A549 (cell line): ENCODE data around the gene CSF2. TPM values are rescaled to one million over a fixed set of nuclear protein-coding genes. Genes with fewer than 3 reads are reported as not detected.

Experiments
- ATAC-seq, 2 experiments: fragments of 200-7000 bp in 1 of 2; fragments of >200 bp in 1 of 2; cut with Nextera tagmentation in 1 of 2; cut with Tn5 transposase in 1 of 2; 3 replicates each; pipeline versions ENCODE4 v1.8.0 to v1.9.1; 2018 to 2020; ENCODE audit warnings: mild to moderate bottlenecking in 1 of 2, moderate library complexity in 1 of 2
- CTCF ChIA-PET: fragments of 300-600 bp; sonication (Branson Sonifier 250); formaldehyde crosslinking; extraction: SDS; loops from one replicate; lab custom pipeline; 2021; ENCODE audit warnings: antibody characterized with exemption, inconsistent platforms; lab: Yijun Ruan, JAX
- POLR2A ChIA-PET: fragments of 350-600 bp; formaldehyde crosslinking; extraction: SDS; loops from one replicate; lab custom pipeline; 2021; ENCODE audit warnings: antibody characterized with exemption, inconsistent platforms; lab: Yijun Ruan, JAX
- DNase-seq, 2 experiments: peaks; one replicate each; pipeline versions ENCODE4 v3.0.0 to v3.0.0-alpha.2; 2011 to 2016; ENCODE audit warnings: low read depth in 1 of 2, low spot score in 1 of 2
- FAIRE-seq: peaks from 2 replicates; lab custom pipeline; 2011; peaks lifted over from hg19 to GRCh38; lab: Jason Lieb, UNC
- H3K27ac ChIP-seq, 2 experiments: fragments of >200 bp; sonication (Bioruptor Twin); formaldehyde crosslinking; 3 replicates each; pipeline ENCODE4 v1.5.1; 2016 to 2017
- H3K4me1 ChIP-seq: fragments of >200 bp; sonication (Bioruptor Twin); formaldehyde crosslinking; 3 replicates; pipeline ENCODE4 v1.6.1; 2016
- H3K4me2 ChIP-seq: fragments of >200 bp; sonication (Bioruptor Twin); formaldehyde crosslinking; 3 replicates; pipeline ENCODE4 v1.6.1; 2016
- H3K4me3 ChIP-seq: fragments of >200 bp; sonication (Bioruptor Twin); formaldehyde crosslinking; 3 replicates; pipeline ENCODE4 v1.5.1; 2016
- H3K9me3 ChIP-seq: fragments of >200 bp; sonication (Bioruptor Twin); formaldehyde crosslinking; 3 replicates; pipeline ENCODE4 v1.6.1; 2016
- ATOH8 ChIP-seq: fragments of 250-450 bp; sonication (Bioruptor Pico); IDR thresholded peaks from 2 replicates; pipeline ENCODE4 v1.5.0; 2020; ENCODE audit warnings: low read depth, mild to moderate bottlenecking, moderate library complexity
- BHLHE40 ChIP-seq: IDR thresholded peaks from 2 replicates; pipeline ENCODE4 v1.6.1; 2012; ENCODE audit warnings: low read depth, low read length, inconsistent platforms
- CBX2 ChIP-seq: fragments of 200-600 bp; sonication (generic); IDR thresholded peaks from 2 replicates; pipeline ENCODE4 v1.6.1; 2016; ENCODE audit warnings: low read depth, mild to moderate bottlenecking, borderline replicate concordance
- CBX8 ChIP-seq: fragments of 200-600 bp; sonication (generic); IDR thresholded peaks from 2 replicates; pipeline ENCODE4 v1.6.1; 2016
- CEBPB ChIP-seq, 2 experiments: fragments of >200 bp in 1 of 2; sonication (Bioruptor Twin) in 1 of 2; formaldehyde crosslinking in 1 of 2; IDR thresholded peaks; 2 replicates each; pipeline ENCODE4 v1.6.1; 2012 to 2016
- CHD4 ChIP-seq: fragments of 200-600 bp; sonication (generic); IDR thresholded peaks from 2 replicates; pipeline ENCODE4 v1.6.1; 2016; ENCODE audit warnings: antibody characterized with exemption, mild to moderate bottlenecking, borderline replicate concordance
- E2F6 ChIP-seq: IDR thresholded peaks from 2 replicates; pipeline ENCODE4 v1.6.1; 2012; ENCODE audit warnings: low read depth, borderline replicate concordance
- EHMT2 ChIP-seq: fragments of 200-600 bp; sonication (generic); IDR thresholded peaks from 2 replicates; pipeline ENCODE4 v1.6.1; 2016; ENCODE audit warnings: antibody characterized with exemption, low read depth, mild to moderate bottlenecking, moderate library complexity
- EP300 ChIP-seq, 2 experiments: fragments of >200 bp; sonication (Bioruptor Twin); formaldehyde crosslinking; IDR thresholded peaks; 2 replicates in 1 of 2; 3 replicates in 1 of 2; pipeline ENCODE4 v1.6.1; 2016 to 2017
- FOSL2 ChIP-seq, 2 experiments: fragments of 450-650 bp in 1 of 2; fragments of >200 bp in 1 of 2; sonication (Bioruptor Twin) in 1 of 2; formaldehyde crosslinking; IDR thresholded peaks; 2 replicates each; pipeline versions ENCODE4 v1.5.0 to v1.6.1; 2016 to 2020; ENCODE audit warnings: mild to moderate bottlenecking in 1 of 2, moderate library complexity in 1 of 2
- FOXS1 ChIP-seq: fragments of 250-450 bp; sonication (Bioruptor Pico); IDR thresholded peaks from 2 replicates; pipeline ENCODE4 v1.5.0; 2020; ENCODE audit warnings: mild to moderate bottlenecking, moderate library complexity
- GATA3 ChIP-seq: IDR thresholded peaks from 2 replicates; pipeline ENCODE4 v1.6.1; 2012; ENCODE audit warnings: borderline replicate concordance
- HDAC2 ChIP-seq: fragments of 200-600 bp; sonication (generic); IDR thresholded peaks from 2 replicates; pipeline ENCODE4 v1.6.1; 2016
- HEYL ChIP-seq: fragments of 250-450 bp; sonication (Bioruptor Pico); IDR thresholded peaks from 2 replicates; pipeline ENCODE4 v1.8.0; 2021; ENCODE audit warnings: mild to moderate bottlenecking, moderate library complexity
- HOXB13 ChIP-seq: fragments of 250-450 bp; sonication (Bioruptor Pico); IDR thresholded peaks from 2 replicates; pipeline ENCODE4 v1.5.0; 2020; ENCODE audit warnings: low read depth, mild to moderate bottlenecking, moderate library complexity
- HOXB5 ChIP-seq: fragments of 250-450 bp; sonication (Bioruptor Pico); IDR thresholded peaks from 2 replicates; pipeline ENCODE4 v1.5.0; 2020; ENCODE audit warnings: mild to moderate bottlenecking, moderate library complexity
- JUN ChIP-seq, 2 experiments: fragments of >200 bp; sonication (Bioruptor Twin); formaldehyde crosslinking; IDR thresholded peaks; 2 replicates in 1 of 2; 3 replicates in 1 of 2; pipeline ENCODE4 v1.6.1; 2016 to 2017
- JUNB ChIP-seq: fragments of >200 bp; sonication (Bioruptor Twin); formaldehyde crosslinking; IDR thresholded peaks from 2 replicates; pipeline ENCODE4 v1.6.1; 2016
- KDM1A ChIP-seq: fragments of 200-600 bp; sonication (generic); IDR thresholded peaks from 2 replicates; pipeline ENCODE4 v1.6.1; 2016; ENCODE audit warnings: low read depth, mild to moderate bottlenecking
- MAFK ChIP-seq: fragments of 450-650 bp; IDR thresholded peaks from 2 replicates; pipeline ENCODE4 v1.6.1; 2014; ENCODE audit not compliant: partially characterized antibody
- MAZ ChIP-seq: fragments of 150-350 bp; IDR thresholded peaks from 2 replicates; pipeline ENCODE4 v1.6.1; 2014; ENCODE audit warnings: antibody characterized with exemption, low read depth, low read length, borderline replicate concordance
- MYC ChIP-seq: IDR thresholded peaks from 2 replicates; pipeline ENCODE4 v1.6.1; 2012; ENCODE audit warnings: mild to moderate bottlenecking, inconsistent platforms, low read length, improper control_type of control experiment, borderline replicate concordance
- NFE2L2 ChIP-seq: fragments of 150-350 bp; conservative IDR thresholded peaks from 2 replicates; pipeline ENCODE4 v1.6.1; 2014; ENCODE audit warnings: low read length
- NPAS2 ChIP-seq: fragments of 250-450 bp; sonication (Bioruptor Pico); IDR thresholded peaks from 2 replicates; pipeline ENCODE4 v1.8.0; 2022; ENCODE audit warnings: mild to moderate bottlenecking, moderate library complexity, borderline replicate concordance
- PHF8 ChIP-seq: fragments of 200-600 bp; sonication (generic); IDR thresholded peaks from 2 replicates; pipeline ENCODE4 v1.6.1; 2016; ENCODE audit warnings: low read depth, mild to moderate bottlenecking, antibody characterized with exemption, moderate library complexity, borderline replicate concordance
- POLR2A ChIP-seq: IDR thresholded peaks from 2 replicates; pipeline ENCODE4 v1.6.1; 2012; ENCODE audit warnings: mild to moderate bottlenecking, low read length
- RARB ChIP-seq: fragments of 250-450 bp; sonication (Bioruptor Pico); IDR thresholded peaks from 2 replicates; pipeline ENCODE4 v1.8.0; 2021; ENCODE audit warnings: mild to moderate bottlenecking, moderate library complexity
- RCOR1 ChIP-seq: fragments of 150-350 bp; IDR thresholded peaks from 2 replicates; pipeline ENCODE4 v1.6.1; 2014; ENCODE audit warnings: antibody characterized with exemption, low read length, low read depth
- SMC3 ChIP-seq: fragments of >200 bp; sonication (Bioruptor Twin); formaldehyde crosslinking; IDR thresholded peaks from 3 replicates; pipeline ENCODE4 v1.6.1; 2018; ENCODE audit warnings: inconsistent platforms
- TFCP2L1 ChIP-seq: fragments of 250-450 bp; sonication (Bioruptor Pico); IDR thresholded peaks from 2 replicates; pipeline ENCODE4 v1.5.0; 2021; ENCODE audit warnings: mild to moderate bottlenecking
- TP53 ChIP-seq: fragments of 250-450 bp; sonication (Bioruptor Pico); IDR thresholded peaks from 2 replicates; pipeline ENCODE4 v1.5.0; 2021; ENCODE audit warnings: mild to moderate bottlenecking, moderate library complexity
- WGBS: methylation state at CpG from one replicate; pipeline ENCODE4 v1.1.6; 2017; ENCODE audit errors: missing lambda C conversion rate; 5-methylcytosine and 5-hydroxymethylcytosine counted together
- polyA plus RNA-seq, 4 experiments: library from polyadenylated mRNA; depleted of rRNA in 3 of 4; stranded (reverse); fragments of >200 nt; fragmentation: RNase III in 1 of 4; extraction: RNeasy Plus Mini Kit Qiagen cat#74134 plus additional on column Dnase treatment in 1 of 4; gene quantifications; 2 replicates in 3 of 4; 3 replicates in 1 of 4; pipeline ENCODE4 v1.2.3, GENCODE V29; 2011 to 2017
- TF ChIP-seq, protein P1 (sequence below): fragments of 150-350 bp; IDR thresholded peaks from 2 replicates; pipeline ENCODE4 v1.6.1; 2014; ENCODE audit warnings: low read depth, mild to moderate bottlenecking, low read length
- TF ChIP-seq, protein P2 (sequence below): IDR thresholded peaks from 2 replicates; pipeline ENCODE4 v1.6.1; 2012
- TF ChIP-seq, protein P3 (sequence below): fragments of 450-650 bp; IDR thresholded peaks from 2 replicates; pipeline ENCODE4 v1.6.1; 2014; ENCODE audit warnings: antibody characterized with exemption

Gene CSF2
- polyA plus RNA-seq, 2 of the 4 experiments (the other 2 are of a cell fraction) = not detected

DNA sequence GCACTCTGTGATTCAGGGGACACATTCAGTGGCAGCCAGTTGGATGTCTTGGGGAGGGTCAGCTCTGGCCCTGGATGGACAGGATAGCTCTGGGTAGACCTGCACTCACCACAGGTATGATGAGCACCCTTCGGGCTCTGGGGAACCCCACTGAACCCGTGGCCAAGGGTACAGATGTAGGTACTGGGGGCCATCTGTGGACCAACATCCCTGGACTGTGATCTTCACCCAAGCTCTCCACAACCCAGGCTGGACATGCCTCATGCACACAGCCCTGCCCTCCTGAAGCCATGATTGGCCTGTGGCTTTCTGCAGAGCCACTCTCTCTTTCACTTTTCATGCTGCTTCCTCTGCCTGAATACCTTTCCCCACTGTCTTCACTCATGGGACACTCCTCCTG is 46.6 kb upstream of the CSF2 start (continued):
- TF ChIP-seq, protein P1, sequence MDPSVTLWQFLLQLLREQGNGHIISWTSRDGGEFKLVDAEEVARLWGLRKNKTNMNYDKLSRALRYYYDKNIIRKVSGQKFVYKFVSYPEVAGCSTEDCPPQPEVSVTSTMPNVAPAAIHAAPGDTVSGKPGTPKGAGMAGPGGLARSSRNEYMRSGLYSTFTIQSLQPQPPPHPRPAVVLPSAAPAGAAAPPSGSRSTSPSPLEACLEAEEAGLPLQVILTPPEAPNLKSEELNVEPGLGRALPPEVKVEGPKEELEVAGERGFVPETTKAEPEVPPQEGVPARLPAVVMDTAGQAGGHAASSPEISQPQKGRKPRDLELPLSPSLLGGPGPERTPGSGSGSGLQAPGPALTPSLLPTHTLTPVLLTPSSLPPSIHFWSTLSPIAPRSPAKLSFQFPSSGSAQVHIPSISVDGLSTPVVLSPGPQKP = no peak

- TF ChIP-seq BHLHE40 (no peak), CBX2 (no peak), KDM1A (no peak), RARB (no peak), MAFK (no peak), ATOH8 (no peak), GATA3 (no peak), CHD4 (no peak), HOXB5 (CRISPR knock-in tag) (no peak), CBX8 (no peak), FOXS1 (no peak), EP300 (IDR thresholded peaks at IDR 0.05) (no peak), HOXB13 (CRISPR knock-in tag) (no peak), RCOR1 (no peak), PHF8 (no peak), E2F6 (no peak), MAZ (no peak), HDAC2 (no peak), SMC3 (no peak)
- TF ChIP-seq, protein P2, sequence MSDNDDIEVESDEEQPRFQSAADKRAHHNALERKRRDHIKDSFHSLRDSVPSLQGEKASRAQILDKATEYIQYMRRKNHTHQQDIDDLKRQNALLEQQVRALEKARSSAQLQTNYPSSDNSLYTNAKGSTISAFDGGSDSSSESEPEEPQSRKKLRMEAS = no peak
- CTCF ChIA-PET = interaction anchor here (0.6 kb wide), 1 partner anchor 62 kb away, joined by 5 read pairs; no protein-coding TSS in a partner anchor
- no peak overlapping the region for H3K27ac ChIP-seq
Observed at GRCh38 chr5:132029609-132030330, 43.8 kb upstream of the CSF2 start.

DNA sequence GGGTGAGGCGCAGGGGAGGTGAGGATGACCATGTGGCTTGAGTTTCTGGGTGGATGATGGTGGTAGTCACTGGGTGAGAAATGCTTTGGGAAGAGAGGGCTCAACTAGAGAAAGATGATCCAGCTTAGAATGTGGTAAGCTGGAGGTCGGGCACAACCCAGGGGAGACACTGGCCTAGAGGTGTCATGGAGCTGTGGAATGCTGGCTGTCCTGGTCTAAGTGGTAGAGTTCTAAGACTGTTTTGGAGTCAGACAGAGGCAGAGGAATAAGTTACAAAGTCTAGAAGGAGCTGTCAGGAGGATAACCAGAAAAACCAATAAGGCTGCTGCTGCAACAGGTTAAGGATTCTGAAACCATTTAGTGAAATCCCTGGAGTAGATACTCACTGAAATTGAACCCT is 43.0 kb upstream of the CSF2 start:
- TF ChIP-seq JUN (IDR thresholded peaks at IDR 0.05) (no peak), CBX8 (no peak), RCOR1 (no peak), CEBPB (IDR thresholded peaks at IDR 0.05) (no peak), NPAS2 (CRISPR knock-in tag) (no peak), JUNB (no peak), E2F6 (no peak), KDM1A (no peak), HEYL (no peak), HOXB13 (CRISPR knock-in tag) (no peak), TFCP2L1 (CRISPR knock-in tag) (no peak), EHMT2 (no peak), MYC (no peak), TP53 (no peak), FOSL2 (IDR thresholded peaks at IDR 0.05) (no peak), FOSL2 (CRISPR knock-in tag; IDR thresholded peaks at IDR 0.05) (no peak), HOXB5 (CRISPR knock-in tag) (no peak), POLR2A (no peak), NFE2L2 (no peak)
- TF ChIP-seq, protein P3, sequence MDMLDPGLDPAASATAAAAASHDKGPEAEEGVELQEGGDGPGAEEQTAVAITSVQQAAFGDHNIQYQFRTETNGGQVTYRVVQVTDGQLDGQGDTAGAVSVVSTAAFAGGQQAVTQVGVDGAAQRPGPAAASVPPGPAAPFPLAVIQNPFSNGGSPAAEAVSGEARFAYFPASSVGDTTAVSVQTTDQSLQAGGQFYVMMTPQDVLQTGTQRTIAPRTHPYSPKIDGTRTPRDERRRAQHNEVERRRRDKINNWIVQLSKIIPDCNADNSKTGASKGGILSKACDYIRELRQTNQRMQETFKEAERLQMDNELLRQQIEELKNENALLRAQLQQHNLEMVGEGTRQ = no peak
- no peak overlapping the region for H3K4me3 ChIP-seq
- WGBS = 47% methylated on average over 2 of the region's 2 CpGs
- FAIRE-seq = no peak
- ChIA-PET POLR2A (no interaction called here), CTCF (no interaction called here)
- DNase-seq = no peak
- ATAC-seq = no peak
- no peak overlapping the region for H3K27ac ChIP-seq
- no peaks in the 10 kb centered on the region for H3K4me1 ChIP-seq
- 0 out of 3 replicates have a peak, but pooled peaks cover 3% of the 10 kb centered on the region for H3K9me3 ChIP-seq
- no peak overlapping the region for H3K4me2 ChIP-seq

More at GRCh38 chr5:132029609-132030330, 43.8 kb upstream of the CSF2 start:
- Histone ChIP-seq H3K4me2 (no peak overlapping the region), H3K4me3 (no peak overlapping the region), H3K4me1 (no peaks in the 10 kb centered on the region), H3K9me3 (0 out of 3 replicates have a peak, but pooled peaks cover 3% of the 10 kb centered on the region)
- POLR2A ChIA-PET = no interaction called here
- WGBS = 48% methylated on average over 4 of the region's 4 CpGs
- peak; percentile 32 for FAIRE-seq
- DNase-seq = no peak
- no peak for ATAC-seq
